ENCODE results near the gene THBS2. TPM values are rescaled to one million over a fixed set of nuclear protein-coding genes. Genes with fewer than 3 reads are reported as not detected.

Gene THBS2
- total and polyA plus RNA-seq, 2 of the 4 experiments (the other 2 are of a cell fraction): 97.3 to 113 TPM

- TF ChIP-seq FOS (IDR thresholded peaks at IDR 0.05; ENCODE audit: low read depth, low read length) (peak; percentile 94), CEBPB (IDR thresholded peaks at IDR 0.05; ENCODE audit: low read depth, low read length) (peak; percentile 44), SMC3 (IDR thresholded peaks at IDR 0.05; ENCODE audit: low read depth, low read length) (peak; percentile 28; the same call in 1 of the 2 replicates)
Observed at GRCh38 chr6:169167581-169168301, 85.9 kb downstream of the THBS2 start (continued).

- dilution Hi-C loops (cut with HindIII; ENCODE audit: low sequenced_read_pairs, unreplicated experiment): no loop called here
- WGBS, 2 experiments (ENCODE audit: extremely low coverage in 2 of 2, insufficient read length in 1 of 2): 98% methylated on average over 22 of the region's 40 CpGs; no CpG with 5 or more reads in 1 of the 2 experiments
- DNase-seq (no peak), ATAC-seq (ENCODE audit: low read depth) (no peak)
- POLR2A ChIA-PET (ENCODE audit: unreplicated experiment): no interaction called here
- peak overlapping the region; percentile 97 for H2AK5ac ChIP-seq (ENCODE audit: low read depth, low read length)
- H3K9ac ChIP-seq (ENCODE audit: low read depth, low read length): peak overlapping the region; percentile 51; the same call in 1 of the 2 replicates
- peak overlapping the region; percentile 98 for H3K4ac ChIP-seq (ENCODE audit: low read depth, low read length)
- H4K8ac ChIP-seq (ENCODE audit: low read depth in 2 of 2, low read length in 2 of 2): peak overlapping the region; percentile 85 to 95
- H3K18ac ChIP-seq (ENCODE audit: low read depth, low read length): peak overlapping the region; percentile 93
- H2BK120ac ChIP-seq (ENCODE audit: low read depth, low read length): peak overlapping the region; percentile 96
- H3K79me1 ChIP-seq (ENCODE audit: low read depth in 1 of 2, low read length in 2 of 2): peaks cover 20 to 56% of the 10 kb centered on the region in 2 experiments
- no peaks in the 10 kb centered on the region for H3K36me3 ChIP-seq (ENCODE audit: control insufficient read depth, insufficient read depth, low read length)
- peak overlapping the region; percentile 96 for H3K27ac ChIP-seq (ENCODE audit: insufficient read depth, low read length)
- H3K4me2 ChIP-seq (ENCODE audit: low read depth, low read length): no peak overlapping the region
- H3K9me3 ChIP-seq (ENCODE audit: control insufficient read depth, insufficient read depth, low read length): no peaks in the 10 kb centered on the region
- peak overlapping the region; percentile 96 for H4K91ac ChIP-seq (ENCODE audit: insufficient read depth, low read depth, low read length)
- no TSS peak for BruUV-seq (replicated peaks)
- peak overlapping the region; percentile 88 for H3K14ac ChIP-seq (replicated peaks; ENCODE audit: low read depth, low read length)
- peak overlapping the region; percentile 99 for H2BK5ac ChIP-seq (ENCODE audit: low read depth, low read length, poor library complexity, severe bottlenecking)
- peak overlapping the region; percentile 84 for H2AFZ ChIP-seq (replicated peaks; ENCODE audit: low read length, poor library complexity)
- H3K4me1 ChIP-seq (ENCODE audit: control insufficient read depth, insufficient read depth, low read length): peaks cover 34% of the 10 kb centered on the region
- H3K4me3 ChIP-seq (ENCODE audit: insufficient read depth, low read depth, low read length): no peak overlapping the region
- peak overlapping the region; percentile 82; the same call in 1 of the 2 replicates for H3K23ac ChIP-seq (ENCODE audit: low read depth, low read length)
- H4K20me1 ChIP-seq (ENCODE audit: insufficient read depth, low read length): no peaks in the 10 kb centered on the region
- peak overlapping the region; percentile 95 for H2BK20ac ChIP-seq (ENCODE audit: low read depth, low read length)
- peak overlapping the region; percentile 52 for H3K56ac ChIP-seq (ENCODE audit: extremely low read depth, insufficient read depth, low read length)
- H3K27me3 ChIP-seq (ENCODE audit: control insufficient read depth, insufficient read depth, low read length): no peaks in the 10 kb centered on the region
- intact Hi-C loops (cut with micrococcal nuclease): loop anchor here (5.0 kb wide), 1 partner anchor 210 kb away; no protein-coding TSS in a partner anchor
- in situ Hi-C loops (cut with MboI; ENCODE audit: low sequenced_read_pairs): no loop called here
- peak overlapping the region; percentile 98 for H2AK9ac ChIP-seq (replicated peaks; ENCODE audit: low read depth, low read length, poor library complexity)
- CTCF ChIA-PET: interaction anchor here (0.6 kb wide), 1 partner anchor 64 kb away, joined by 3 read pairs; no protein-coding TSS in a partner anchor
- TF ChIP-seq MAZ (IDR thresholded peaks at IDR 0.05; ENCODE audit: borderline replicate concordance, low read depth, low read length) (no peak), NFE2L2 (IDR thresholded peaks at IDR 0.05; ENCODE audit: low read depth, low read length) (no peak), RFX5 (IDR thresholded peaks at IDR 0.05; ENCODE audit: low read depth, low read length) (no peak), RCOR1 (IDR thresholded peaks at IDR 0.05; ENCODE audit: insufficient replicate concordance, low read length) (no peak), FOS (IDR thresholded peaks at IDR 0.05; ENCODE audit: low read depth, low read length) (no peak), CHD1 (IDR thresholded peaks at IDR 0.05; ENCODE audit: low read depth, low read length) (no peak), RAD21 (IDR thresholded peaks at IDR 0.05; ENCODE audit: low read length) (no peak), ELK1 (IDR thresholded peaks at IDR 0.05; ENCODE audit: borderline replicate concordance, low read depth, low read length) (no peak), SMC3 (IDR thresholded peaks at IDR 0.05; ENCODE audit: low read depth, low read length) (no peak)
- H4K5ac ChIP-seq (ENCODE audit: low read depth, low read length): peak overlapping the region; percentile 89
- peak overlapping the region; percentile 82; the same call in 2 of the 3 replicates for H2BK15ac ChIP-seq (ENCODE audit: low read depth, low read length)
- peaks cover 15% of the 10 kb centered on the region for H3K9me1 ChIP-seq (ENCODE audit: insufficient read depth, low read length)
Observed at GRCh38 chr6:169166896-169167580, 86.6 kb downstream of the THBS2 start.
